Measurements from ENCODE around the gene SETD3.

Gene SETD3

GRCh38 chr14:99466758-99467157 is 13.9 kb downstream of the SETD3 start:
- DNase-seq (ENCODE audit: insufficient read length, low spot score) (no peak), FAIRE-seq (no peak)
- TF ChIP-seq POLR2AphosphoS5 (IDR thresholded peaks at IDR 0.05; ENCODE audit: low read depth, low read length) = no peak
- no peak for TF ChIP-seq PAX5 (IDR thresholded peaks at IDR 0.05; ENCODE audit: insufficient read depth, low read length, severe bottlenecking)
- no peak for TF ChIP-seq SPI1 (IDR thresholded peaks at IDR 0.05; ENCODE audit: low read depth, low read length)
- TF ChIP-seq POLR2A (IDR thresholded peaks at IDR 0.05; ENCODE audit: low read depth, low read length) = no peak
- no peak for TF ChIP-seq TAF1 (IDR thresholded peaks at IDR 0.05; ENCODE audit: low read depth, low read length)
- no peak for TF ChIP-seq POU2F2 (IDR thresholded peaks at IDR 0.05; ENCODE audit: low read depth, low read length)

GRCh38 chr14:99465288-99465687 is 15.4 kb downstream of the SETD3 start:
- FAIRE-seq = peak; percentile 13
- no peak for DNase-seq (ENCODE audit: insufficient read length, low spot score)
- TF ChIP-seq TAF1 (IDR thresholded peaks at IDR 0.05; ENCODE audit: low read depth, low read length) = no peak
- TF ChIP-seq SPI1 (IDR thresholded peaks at IDR 0.05; ENCODE audit: low read depth, low read length) = no peak
- no peak for TF ChIP-seq POLR2AphosphoS5 (IDR thresholded peaks at IDR 0.05; ENCODE audit: low read depth, low read length)
- TF ChIP-seq PAX5 (IDR thresholded peaks at IDR 0.05; ENCODE audit: insufficient read depth, low read length, severe bottlenecking) = no peak

GRCh38 chr14:99463974-99464373 is 16.7 kb downstream of the SETD3 start:
- no peak for TF ChIP-seq TAF1 (IDR thresholded peaks at IDR 0.05; ENCODE audit: low read depth, low read length)
- TF ChIP-seq POLR2A (IDR thresholded peaks at IDR 0.05; ENCODE audit: low read depth, low read length) = no peak
- no peak for TF ChIP-seq PAX5 (IDR thresholded peaks at IDR 0.05; ENCODE audit: insufficient read depth, low read length, severe bottlenecking)
- no peak for TF ChIP-seq POLR2AphosphoS5 (IDR thresholded peaks at IDR 0.05; ENCODE audit: low read depth, low read length)
- no peak for TF ChIP-seq SPI1 (IDR thresholded peaks at IDR 0.05; ENCODE audit: low read depth, low read length)
- TF ChIP-seq POU2F2 (IDR thresholded peaks at IDR 0.05; ENCODE audit: low read depth, low read length) = no peak
- DNase-seq (ENCODE audit: insufficient read length, low spot score) (no peak), FAIRE-seq (no peak)

- DNase-seq (ENCODE audit: insufficient read length, low spot score) = no peak
- no peak for FAIRE-seq
- TF ChIP-seq SPI1 (IDR thresholded peaks at IDR 0.05; ENCODE audit: low read depth, low read length) (no peak), POLR2AphosphoS5 (IDR thresholded peaks at IDR 0.05; ENCODE audit: low read depth, low read length) (no peak), POLR2A (IDR thresholded peaks at IDR 0.05; ENCODE audit: low read depth, low read length) (no peak), PAX5 (IDR thresholded peaks at IDR 0.05; ENCODE audit: insufficient read depth, low read length, severe bottlenecking) (no peak), POU2F2 (IDR thresholded peaks at IDR 0.05; ENCODE audit: low read depth, low read length) (no peak), TAF1 (IDR thresholded peaks at IDR 0.05; ENCODE audit: low read depth, low read length) (no peak)
Observed at GRCh38 chr14:99462210-99462609, 18.4 kb downstream of the SETD3 start.

DNA sequence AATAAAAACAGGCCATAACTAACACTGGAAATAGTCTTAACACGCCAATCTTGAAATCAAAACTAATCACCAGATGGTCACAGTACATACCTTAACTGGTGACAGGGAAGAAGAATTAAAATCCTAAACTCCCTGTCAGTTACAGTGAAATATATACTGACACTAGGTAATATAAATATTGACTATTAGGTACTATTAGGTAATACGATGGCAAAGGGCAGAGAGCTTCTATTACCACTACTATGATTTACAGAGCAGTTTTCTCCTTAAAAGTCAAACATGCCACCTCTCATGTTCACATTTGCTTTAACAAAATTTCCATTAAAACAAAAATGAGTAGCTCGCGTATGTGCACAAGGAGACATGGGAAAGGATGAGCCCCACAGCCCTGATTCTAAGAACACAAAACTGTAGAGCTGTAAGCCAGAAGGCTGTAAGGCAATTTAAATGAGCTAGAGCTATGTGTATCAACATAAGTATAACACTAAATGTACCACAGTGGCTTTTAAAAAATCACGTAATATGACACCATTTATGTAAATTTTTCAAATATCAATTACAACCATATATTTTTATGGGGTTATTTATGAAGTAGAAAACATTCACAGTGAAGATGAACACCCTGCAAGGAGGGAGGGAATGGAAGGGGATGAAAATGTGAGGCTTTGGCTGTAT is 19.1 kb downstream of the SETD3 start:
- TF ChIP-seq POU2F2 (IDR thresholded peaks at IDR 0.05; ENCODE audit: low read depth, low read length) = no peak
- no peak for TF ChIP-seq POLR2A (IDR thresholded peaks at IDR 0.05; ENCODE audit: low read depth, low read length)
- TF ChIP-seq POLR2AphosphoS5 (IDR thresholded peaks at IDR 0.05; ENCODE audit: low read depth, low read length) = no peak
- TF ChIP-seq TAF1 (IDR thresholded peaks at IDR 0.05; ENCODE audit: low read depth, low read length) = no peak
- TF ChIP-seq PAX5 (IDR thresholded peaks at IDR 0.05; ENCODE audit: insufficient read depth, low read length, severe bottlenecking) = no peak
- TF ChIP-seq SPI1 (IDR thresholded peaks at IDR 0.05; ENCODE audit: low read depth, low read length) = no peak
- DNase-seq (ENCODE audit: insufficient read length, low spot score) (no peak), FAIRE-seq (no peak)

DNA sequence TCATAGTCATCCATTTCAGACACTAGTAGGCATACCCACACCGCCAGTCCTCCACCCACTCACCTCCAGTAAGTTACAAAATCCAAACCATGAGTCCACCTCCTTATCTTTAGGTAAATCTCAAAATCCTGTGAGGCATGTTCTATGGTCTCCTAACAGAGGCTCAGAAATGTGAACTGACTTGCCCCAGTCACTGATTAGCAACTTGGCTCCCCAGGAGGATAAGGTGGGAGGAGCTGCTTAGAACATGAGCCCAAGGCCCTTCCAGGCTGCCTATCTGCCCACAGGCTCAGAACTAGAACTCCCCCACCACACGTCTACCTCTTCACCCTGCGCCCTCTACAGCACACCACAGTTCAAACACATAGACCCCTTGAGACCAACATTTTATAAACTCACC is 19.9 kb downstream of the SETD3 start:
- TF ChIP-seq TAF1 (IDR thresholded peaks at IDR 0.05; ENCODE audit: low read depth, low read length) (no peak), POU2F2 (IDR thresholded peaks at IDR 0.05; ENCODE audit: low read depth, low read length) (no peak), SPI1 (IDR thresholded peaks at IDR 0.05; ENCODE audit: low read depth, low read length) (no peak), POLR2AphosphoS5 (IDR thresholded peaks at IDR 0.05; ENCODE audit: low read depth, low read length) (no peak), POLR2A (IDR thresholded peaks at IDR 0.05; ENCODE audit: low read depth, low read length) (no peak), PAX5 (IDR thresholded peaks at IDR 0.05; ENCODE audit: insufficient read depth, low read length, severe bottlenecking) (no peak)

DNA sequence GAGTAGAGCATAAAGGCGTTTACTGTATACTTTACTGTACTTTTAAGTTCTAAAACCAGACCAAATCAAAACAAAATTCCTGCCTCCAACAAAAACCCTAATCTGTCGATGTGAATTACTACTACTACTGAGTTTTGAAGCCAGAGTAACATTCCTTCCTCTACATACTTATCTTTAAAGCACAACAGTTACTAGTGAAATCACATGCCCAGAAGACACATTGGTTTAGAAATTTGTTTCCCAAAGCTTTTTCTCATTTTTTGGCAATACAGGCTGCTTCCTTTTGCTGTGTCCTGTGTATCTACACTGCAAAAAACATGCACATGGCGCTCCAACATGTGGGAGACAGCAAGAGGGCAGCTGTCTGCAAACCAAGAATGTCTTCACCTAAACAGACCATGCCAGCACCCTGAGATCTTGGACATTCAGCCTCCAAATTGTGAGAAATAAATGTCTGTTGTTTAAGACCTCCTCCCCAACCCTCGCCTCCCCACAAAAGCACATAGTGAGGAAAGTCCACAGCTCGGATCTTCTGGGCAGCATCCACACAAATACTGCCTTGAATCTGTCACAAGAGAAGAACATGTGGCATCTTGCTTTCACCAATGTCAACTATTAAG is 21.1 kb downstream of the SETD3 start:
- DNase-seq (ENCODE audit: insufficient read length, low spot score) (no peak), FAIRE-seq (no peak)
- TF ChIP-seq PAX5 (IDR thresholded peaks at IDR 0.05; ENCODE audit: insufficient read depth, low read length, severe bottlenecking) = no peak
- TF ChIP-seq POU2F2 (IDR thresholded peaks at IDR 0.05; ENCODE audit: low read depth, low read length) = no peak
- no peak for TF ChIP-seq POLR2A (IDR thresholded peaks at IDR 0.05; ENCODE audit: low read depth, low read length)

More for the DNA sequence above, 19.9 kb downstream of the SETD3 start:
- DNase-seq (ENCODE audit: insufficient read length, low spot score) (no peak), FAIRE-seq (no peak)

GRCh38 chr14:99454246-99454645 is 26.4 kb downstream of the SETD3 start:
- DNase-seq (ENCODE audit: insufficient read length, low spot score) (no peak), FAIRE-seq (no peak)
- TF ChIP-seq POLR2A (IDR thresholded peaks at IDR 0.05; ENCODE audit: low read depth, low read length) (no peak), TAF1 (IDR thresholded peaks at IDR 0.05; ENCODE audit: low read depth, low read length) (no peak), POU2F2 (IDR thresholded peaks at IDR 0.05; ENCODE audit: low read depth, low read length) (no peak), SPI1 (IDR thresholded peaks at IDR 0.05; ENCODE audit: low read depth, low read length) (no peak), POLR2AphosphoS5 (IDR thresholded peaks at IDR 0.05; ENCODE audit: low read depth, low read length) (no peak), PAX5 (IDR thresholded peaks at IDR 0.05; ENCODE audit: insufficient read depth, low read length, severe bottlenecking) (no peak)

DNA sequence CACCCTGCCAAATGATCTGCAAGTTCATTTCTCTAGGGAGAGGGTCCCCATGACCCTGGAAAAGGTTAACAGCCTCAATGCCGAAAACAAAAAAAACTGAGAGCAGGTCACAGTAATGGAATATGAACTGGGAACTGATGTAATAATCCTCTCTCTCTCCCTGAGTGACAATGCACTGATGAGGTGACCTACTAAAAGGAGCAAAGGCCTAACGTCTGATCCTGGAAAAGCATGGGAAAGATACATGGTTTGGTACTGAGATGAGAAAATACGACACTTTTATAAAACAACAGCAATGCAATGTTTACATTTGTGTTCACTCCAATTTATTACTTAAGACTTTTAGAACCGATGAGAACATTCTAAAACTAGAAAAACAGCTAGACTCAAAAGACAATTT is 27.7 kb downstream of the SETD3 start:
- DNase-seq (ENCODE audit: insufficient read length, low spot score) (no peak), FAIRE-seq (no peak)
- no peak for TF ChIP-seq TAF1 (IDR thresholded peaks at IDR 0.05; ENCODE audit: low read depth, low read length)
- TF ChIP-seq SPI1 (IDR thresholded peaks at IDR 0.05; ENCODE audit: low read depth, low read length) = no peak
- TF ChIP-seq POLR2AphosphoS5 (IDR thresholded peaks at IDR 0.05; ENCODE audit: low read depth, low read length) = no peak
- TF ChIP-seq POLR2A (IDR thresholded peaks at IDR 0.05; ENCODE audit: low read depth, low read length) = no peak
- TF ChIP-seq PAX5 (IDR thresholded peaks at IDR 0.05; ENCODE audit: insufficient read depth, low read length, severe bottlenecking) = no peak
- TF ChIP-seq POU2F2 (IDR thresholded peaks at IDR 0.05; ENCODE audit: low read depth, low read length) = no peak
